OCI-LY7 (cell line): ENCODE data around the gene STAC.

Experiments
- CTCF ChIP-seq: fragments of 200-600 bp; sonication (generic); conservative IDR thresholded peaks from 2 replicates; pipeline ENCODE4 v1.5.1; 2014; ENCODE audit warnings: mild to moderate bottlenecking, antibody characterized with exemption, low read length, moderate library complexity, mixed read lengths
- EZH2phosphoT487 ChIP-seq: fragments of 200-600 bp; sonication (generic); IDR thresholded peaks from 2 replicates; pipeline ENCODE4 v1.6.1; 2018; ENCODE audit warnings: low read depth, borderline replicate concordance, mild to moderate bottlenecking, mixed run types, antibody characterized with exemption, low read length, moderate library complexity, mixed read lengths

- TF ChIP-seq CTCF (no peak), EZH2phosphoT487 (no peak)
Observed at GRCh38 chr3:36477655-36478054, 97.4 kb downstream of the STAC start.
